Sigmoid colon (tissue), 7 donors: ENCODE data around the gene ZNF467. TPM values are rescaled to one million over a fixed set of nuclear protein-coding genes. Genes with fewer than 3 reads are reported as not detected.
A peak's percentile ranks its signal among the peaks of the same experiment; 100 is the strongest.

Source experiments
- DNase-seq: peaks from one replicate; pipeline ENCODE4 v3.0.0-alpha.2; 2019
- H3K27ac ChIP-seq, 4 donors: fragments of 200-600 bp; sonication (generic); one replicate each; pipeline ENCODE4 v1.5.1; 2016 to 2019; ENCODE audit warnings: mild to moderate bottlenecking in 1 of 4
- H3K27me3 ChIP-seq, 3 donors: fragments of 200-600 bp; sonication (generic); one replicate each; pipeline ENCODE4 v1.5.1; 2019; ENCODE audit warnings: mild to moderate bottlenecking in 1 of 3
- H3K36me3 ChIP-seq, 4 donors: fragments of 200-600 bp; sonication (generic); one replicate each; pipeline ENCODE4 v1.5.1; 2016 to 2019
- H3K4me1 ChIP-seq, 4 donors: fragments of 200-600 bp; sonication (generic); one replicate each; pipeline ENCODE4 v1.5.1; 2017 to 2019
- H3K4me3 ChIP-seq, 4 donors: fragments of 200-600 bp; sonication (generic); one replicate each; pipeline ENCODE4 v1.5.1; 2017 to 2019; ENCODE audit warnings: mild to moderate bottlenecking in 2 of 4, moderate library complexity in 1 of 4
- H3K9me3 ChIP-seq, 4 donors: fragments of 200-600 bp in 3 of 4; sonication (generic) in 3 of 4; one replicate each; pipeline versions ENCODE4 v1.5.1 to v1.6.1; 2013 to 2019
- EP300 ChIP-seq, 4 donors: sonication (generic); formaldehyde crosslinking; IDR thresholded peaks; one replicate each; pipeline ENCODE4 v1.6.1; 2017; ENCODE audit warnings: antibody characterized with exemption in 4 of 4
- POLR2A ChIP-seq, 2 donors: fragments of 450-650 bp; IDR thresholded peaks; one replicate each; pipeline ENCODE4 v1.6.1; 2016; ENCODE audit warnings: antibody characterized with exemption in 2 of 2, mild to moderate bottlenecking in 2 of 2, moderate library complexity in 2 of 2
- POLR2AphosphoS5 ChIP-seq, 4 donors: sonication (generic); formaldehyde crosslinking; IDR thresholded peaks; one replicate each; pipeline ENCODE4 v1.6.1; 2017; ENCODE audit warnings: antibody characterized with exemption in 4 of 4
- WGBS, 2 donors: extraction: QIAGEN DNeasy Blood & Tissue Kit; methylation state at CpG; one replicate each; pipeline ENCODE4 v1.1.7; 2013; 5-methylcytosine and 5-hydroxymethylcytosine counted together
- intact Hi-C: fragments of 100-400 bp; cut with DNase I; formaldehyde crosslinking; loops from one replicate; pipeline ENCODE4 v1.15.1; 2023
- polyA plus RNA-seq, 3 donors: library from polyadenylated mRNA; stranded (reverse); fragments of 200-250 nt; gene quantifications; one replicate each; pipeline ENCODE4 v1.2.3, GENCODE V29; 2013
- total RNA-seq, 4 donors: library from RNA; depleted of rRNA; stranded (reverse); fragments of >200 nt; gene quantifications; one replicate each; pipeline ENCODE4 v1.1.0, GENCODE V29; 2016
- TF ChIP-seq, protein P1 (sequence below), 4 experiments: fragments of 450-650 bp in 3 of 4; fragments of 200-600 bp in 1 of 4; IDR thresholded peaks; one replicate each; pipeline ENCODE4 v1.5.1; 2016 to 2019; ENCODE audit warnings: antibody characterized with exemption in 4 of 4, mild to moderate bottlenecking in 3 of 4, moderate library complexity in 2 of 4
- donor health status: healthy with polysubstance abuse.
- donor health status: Bipolar disorder and iron deficiency.
- donor health status: healthy.

ZNF467 gene
- total and polyA plus RNA-seq, 7 donors = 3.0 to 15.7 (median 7.1) TPM

DNA sequence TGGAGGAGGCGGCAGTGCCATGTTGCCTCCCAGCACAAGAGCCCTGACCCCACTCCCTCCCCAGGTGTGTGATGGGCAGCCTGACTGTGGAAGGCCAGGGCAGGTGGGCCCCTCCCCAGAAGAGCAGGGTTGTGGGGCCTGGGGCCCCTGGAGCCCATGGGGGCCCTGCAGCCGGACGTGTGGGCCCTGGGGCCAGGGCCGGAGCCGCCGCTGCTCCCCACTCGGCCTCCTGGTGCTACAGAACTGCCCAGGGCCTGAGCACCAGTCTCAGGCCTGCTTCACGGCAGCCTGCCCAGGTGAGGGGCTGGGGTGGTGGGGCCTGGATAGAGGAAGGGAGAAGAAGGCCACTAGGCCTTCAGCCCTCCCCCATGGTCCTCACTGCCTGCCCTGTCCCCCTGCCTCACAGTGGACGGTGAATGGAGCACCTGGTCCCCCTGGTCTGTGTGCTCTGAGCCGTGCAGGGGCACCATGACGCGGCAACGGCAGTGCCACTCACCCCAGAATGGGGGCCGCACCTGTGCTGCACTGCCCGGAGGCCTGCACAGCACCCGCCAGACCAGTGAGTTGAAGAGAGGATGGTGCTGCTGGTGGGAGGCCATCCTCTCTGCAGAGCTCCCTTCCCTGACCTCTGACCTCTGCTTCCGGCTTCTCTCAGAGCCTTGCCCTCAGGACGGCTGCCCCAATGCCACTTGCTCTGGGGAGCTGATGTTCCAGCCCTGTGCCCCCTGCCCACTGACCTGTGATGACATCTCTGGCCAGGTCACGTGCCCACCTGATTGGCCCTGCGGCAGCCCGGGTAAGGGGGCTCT is 18.2 kb upstream of the ZNF467 start:
- no peak overlapping the region for H3K27ac ChIP-seq
- no peak for DNase-seq
- TF ChIP-seq, protein P1, sequence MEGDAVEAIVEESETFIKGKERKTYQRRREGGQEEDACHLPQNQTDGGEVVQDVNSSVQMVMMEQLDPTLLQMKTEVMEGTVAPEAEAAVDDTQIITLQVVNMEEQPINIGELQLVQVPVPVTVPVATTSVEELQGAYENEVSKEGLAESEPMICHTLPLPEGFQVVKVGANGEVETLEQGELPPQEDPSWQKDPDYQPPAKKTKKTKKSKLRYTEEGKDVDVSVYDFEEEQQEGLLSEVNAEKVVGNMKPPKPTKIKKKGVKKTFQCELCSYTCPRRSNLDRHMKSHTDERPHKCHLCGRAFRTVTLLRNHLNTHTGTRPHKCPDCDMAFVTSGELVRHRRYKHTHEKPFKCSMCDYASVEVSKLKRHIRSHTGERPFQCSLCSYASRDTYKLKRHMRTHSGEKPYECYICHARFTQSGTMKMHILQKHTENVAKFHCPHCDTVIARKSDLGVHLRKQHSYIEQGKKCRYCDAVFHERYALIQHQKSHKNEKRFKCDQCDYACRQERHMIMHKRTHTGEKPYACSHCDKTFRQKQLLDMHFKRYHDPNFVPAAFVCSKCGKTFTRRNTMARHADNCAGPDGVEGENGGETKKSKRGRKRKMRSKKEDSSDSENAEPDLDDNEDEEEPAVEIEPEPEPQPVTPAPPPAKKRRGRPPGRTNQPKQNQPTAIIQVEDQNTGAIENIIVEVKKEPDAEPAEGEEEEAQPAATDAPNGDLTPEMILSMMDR (IDR thresholded peaks at IDR 0.05) = no peak
- TF ChIP-seq EP300 (IDR thresholded peaks at IDR 0.05) = no peak
- TF ChIP-seq POLR2A (IDR thresholded peaks at IDR 0.05) = no peak
- no peak for TF ChIP-seq POLR2AphosphoS5 (IDR thresholded peaks at IDR 0.05)
- H3K36me3 ChIP-seq = no peaks in the 10 kb centered on the region
- H3K4me1 ChIP-seq = peaks cover 0 to 10% (median 4%) of the 10 kb centered on the region in 4 donors
- WGBS, 2 donors = 92 to 94% methylated on average over 21 of the region's 21 CpGs
- no peak overlapping the region for H3K4me3 ChIP-seq
- H3K9me3 ChIP-seq = no peaks in the 10 kb centered on the region
- intact Hi-C loops = no loop called here
- peaks cover 13 to 47% (median 23%) of the 10 kb centered on the region in 3 donors for H3K27me3 ChIP-seq

DNA sequence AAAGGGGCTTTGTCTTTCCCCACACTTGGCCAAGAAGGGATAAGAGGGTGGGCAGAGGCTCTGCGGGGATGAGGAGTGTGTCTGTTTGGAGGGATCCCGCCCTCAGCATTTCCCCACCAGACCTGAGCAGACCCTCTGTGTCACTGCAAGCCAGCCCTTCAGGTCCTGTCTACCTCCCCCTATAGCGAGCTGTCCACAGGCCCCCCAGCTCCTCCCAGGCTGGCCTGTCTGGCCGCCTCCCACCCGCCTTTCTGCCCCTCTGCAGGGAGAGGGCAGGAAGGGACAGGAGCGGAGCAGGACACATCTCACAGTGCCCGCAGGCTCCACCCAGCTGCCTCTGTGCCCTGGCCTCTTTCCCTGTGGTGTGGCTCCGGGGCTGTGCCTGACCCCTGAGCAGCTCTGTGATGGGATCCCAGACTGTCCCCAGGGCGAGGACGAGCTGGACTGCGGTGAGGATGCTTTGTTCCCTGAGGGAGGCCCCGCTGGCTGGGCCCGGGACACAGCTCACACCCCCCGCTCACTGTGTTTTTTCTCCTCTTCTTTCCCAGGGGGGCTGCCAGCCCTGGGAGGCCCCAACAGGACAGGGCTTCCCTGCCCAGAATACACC is 17.5 kb upstream of the ZNF467 start:
- Histone ChIP-seq H3K4me3 (no peak overlapping the region), H3K27me3 (peaks cover 13 to 47% (median 23%) of the 10 kb centered on the region in 3 donors), H3K4me1 (peaks cover 0 to 10% (median 4%) of the 10 kb centered on the region in 4 donors), H3K9me3 (no peaks in the 10 kb centered on the region), H3K27ac (no peak overlapping the region), H3K36me3 (no peaks in the 10 kb centered on the region)
- intact Hi-C loops = no loop called here
- 79 to 89% methylated on average over 14 of the region's 14 CpGs for WGBS, 2 donors
- TF ChIP-seq POLR2A (IDR thresholded peaks at IDR 0.05) = no peak
- no peak for DNase-seq

DNA sequence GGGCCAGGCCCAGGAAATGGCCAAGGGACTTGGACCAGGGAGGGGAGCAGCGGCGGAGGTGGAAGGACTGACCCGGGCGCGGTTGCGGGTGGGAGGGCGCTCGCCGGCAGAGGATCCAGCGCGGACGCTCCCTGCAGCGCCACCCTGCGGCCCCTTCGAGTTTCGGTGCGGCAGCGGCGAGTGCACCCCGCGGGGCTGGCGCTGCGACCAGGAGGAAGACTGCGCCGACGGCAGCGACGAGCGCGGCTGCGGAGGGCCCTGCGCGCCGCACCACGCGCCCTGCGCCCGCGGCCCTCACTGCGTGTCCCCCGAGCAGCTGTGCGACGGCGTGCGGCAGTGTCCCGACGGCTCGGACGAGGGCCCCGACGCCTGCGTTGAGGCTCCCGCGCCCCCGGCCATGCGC is 16.8 kb upstream of the ZNF467 start:
- no peak for DNase-seq
- Histone ChIP-seq H3K9me3 (no peaks in the 10 kb centered on the region), H3K27ac (no peak overlapping the region), H3K4me3 (peak overlapping the region in 1 of 4 donors; percentile 7), H3K27me3 (peaks cover 13 to 47% (median 23%) of the 10 kb centered on the region in 3 donors), H3K36me3 (no peaks in the 10 kb centered on the region), H3K4me1 (peaks cover 0 to 10% (median 4%) of the 10 kb centered on the region in 4 donors)
- intact Hi-C loops = no loop called here
- WGBS, 2 donors = 6% methylated on average over 56 of the region's 56 CpGs
- TF ChIP-seq POLR2A (IDR thresholded peaks at IDR 0.05) = no peak
- TF ChIP-seq, protein P1 (IDR thresholded peaks at IDR 0.05) = peak in 1 of 4 experiments; percentile 49

DNA sequence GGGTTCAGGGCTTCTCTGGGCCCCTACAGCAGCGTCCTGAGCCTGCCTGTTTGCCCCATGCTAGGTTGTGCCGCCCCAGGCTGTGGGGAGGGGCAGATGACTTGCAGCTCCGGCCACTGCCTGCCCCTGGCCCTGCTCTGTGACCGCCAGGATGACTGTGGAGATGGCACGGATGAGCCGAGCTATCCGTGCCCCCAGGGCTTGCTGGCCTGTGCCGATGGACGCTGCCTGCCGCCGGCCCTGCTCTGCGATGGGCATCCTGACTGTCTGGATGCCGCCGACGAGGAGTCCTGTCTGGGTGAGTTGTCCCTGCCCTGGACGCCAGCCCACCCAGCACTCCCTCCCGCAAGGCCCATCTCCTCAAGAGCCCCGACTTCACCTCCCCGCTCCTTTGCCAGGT is 15.7 kb upstream of the ZNF467 start:
- Histone ChIP-seq H3K27ac (no peak overlapping the region), H3K4me1 (peaks cover 0 to 10% (median 4%) of the 10 kb centered on the region in 4 donors), H3K9me3 (no peaks in the 10 kb centered on the region), H3K27me3 (peaks cover 13 to 47% (median 23%) of the 10 kb centered on the region in 3 donors), H3K36me3 (no peaks in the 10 kb centered on the region), H3K4me3 (no peak overlapping the region)
- DNase-seq = no peak
- 87 to 88% methylated on average over 19 of the region's 19 CpGs for WGBS, 2 donors
- intact Hi-C loops = no loop called here
- TF ChIP-seq, protein P1 (IDR thresholded peaks at IDR 0.05) = no peak
- no peak for TF ChIP-seq POLR2AphosphoS5 (IDR thresholded peaks at IDR 0.05)
- no peak for TF ChIP-seq POLR2A (IDR thresholded peaks at IDR 0.05)

DNA sequence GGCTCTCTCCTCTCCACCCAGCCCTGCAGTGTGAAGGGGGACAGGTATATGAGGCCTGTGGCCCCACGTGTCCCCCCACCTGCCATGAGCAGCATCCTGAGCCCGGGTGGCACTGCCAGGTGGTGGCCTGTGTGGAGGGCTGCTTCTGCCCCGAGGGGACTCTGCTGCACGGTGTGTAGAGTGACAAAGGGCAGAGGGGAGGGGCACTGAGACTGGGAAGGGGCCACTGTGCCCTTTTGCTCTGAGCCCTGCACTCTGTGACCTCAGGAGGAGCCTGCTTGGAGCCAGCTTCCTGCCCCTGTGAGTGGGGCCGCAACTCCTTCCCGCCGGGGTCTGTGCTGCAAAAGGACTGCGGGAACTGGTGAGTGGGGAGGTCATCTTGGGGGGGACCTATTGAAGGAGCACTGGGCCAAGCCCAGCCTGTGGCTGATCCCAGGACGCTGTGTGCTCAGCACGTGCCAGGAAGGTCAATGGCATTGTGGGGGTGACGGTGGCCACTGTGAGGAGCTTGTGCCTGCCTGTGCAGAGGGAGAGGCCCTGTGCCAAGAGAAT is 15.0 kb upstream of the ZNF467 start:
- no peak overlapping the region for H3K27ac ChIP-seq
- TF ChIP-seq, protein P1 (IDR thresholded peaks at IDR 0.05) = no peak
- TF ChIP-seq POLR2AphosphoS5 (IDR thresholded peaks at IDR 0.05) (no peak), POLR2A (IDR thresholded peaks at IDR 0.05) (no peak), EP300 (IDR thresholded peaks at IDR 0.05) (no peak)
- H3K4me1 ChIP-seq = peaks cover 0 to 10% (median 4%) of the 10 kb centered on the region in 4 donors
- no peak overlapping the region for H3K4me3 ChIP-seq
- no peaks in the 10 kb centered on the region for H3K36me3 ChIP-seq
- peaks cover 13 to 47% (median 23%) of the 10 kb centered on the region in 3 donors for H3K27me3 ChIP-seq
- no peak for DNase-seq
- H3K9me3 ChIP-seq = no peaks in the 10 kb centered on the region
- intact Hi-C loops = no loop called here
- WGBS, 2 donors = 56 to 63% methylated on average over 11 of the region's 11 CpGs
